Smooth muscle cell (in vitro differentiated cells): ENCODE results near the gene PJA1. TPM values are rescaled to one million over a fixed set of nuclear protein-coding genes. Genes with fewer than 3 reads are reported as not detected.

Experiments used
- DNase-seq: peaks from one replicate; lab custom pipeline; 2025; ENCODE audit not compliant: unreplicated experiment; lab: John Stamatoyannopoulos, UW
- H2AFZ ChIP-seq: fragments of 200-600 bp; sonication (generic); 2 replicates; pipeline ENCODE4 v1.6.0; 2016; ENCODE audit warnings: antibody characterized with exemption, low read depth, mild to moderate bottlenecking
- H3F3A ChIP-seq: fragments of 200-600 bp; sonication (generic); 2 replicates; pipeline ENCODE4 v1.6.0; 2017; ENCODE audit warnings: antibody characterized with exemption, low read depth
- H3K27ac ChIP-seq: fragments of 200-600 bp; sonication (generic); 2 replicates; pipeline ENCODE4 v1.5.1; 2016; ENCODE audit warnings: low read depth, mild to moderate bottlenecking
- H3K27me3 ChIP-seq: fragments of 200-600 bp; sonication (generic); 2 replicates; pipeline ENCODE4 v1.6.1; 2016; ENCODE audit warnings: low read depth, mild to moderate bottlenecking
- H3K36me3 ChIP-seq: fragments of 200-600 bp; sonication (generic); 2 replicates; pipeline ENCODE4 v1.5.1; 2016; ENCODE audit warnings: low read depth
- H3K4me1 ChIP-seq: fragments of 200-600 bp; sonication (generic); 2 replicates; pipeline ENCODE4 v1.5.1; 2016; ENCODE audit warnings: low read depth
- H3K4me2 ChIP-seq: fragments of 200-600 bp; sonication (generic); 2 replicates; pipeline ENCODE4 v1.6.0; 2016; ENCODE audit warnings: mild to moderate bottlenecking
- H3K4me3 ChIP-seq: fragments of 200-600 bp; sonication (generic); 2 replicates; pipeline ENCODE4 v1.5.1; 2016; ENCODE audit warnings: mild to moderate bottlenecking
- H3K79me2 ChIP-seq: fragments of 200-600 bp; sonication (generic); 2 replicates; pipeline ENCODE4 v1.6.0; 2016; ENCODE audit warnings: low read depth, mild to moderate bottlenecking
- H3K9ac ChIP-seq: fragments of 200-600 bp; sonication (generic); 2 replicates; pipeline ENCODE4 v1.6.0; 2016; ENCODE audit warnings: low read depth
- H3K9me3 ChIP-seq: fragments of 200-600 bp; sonication (generic); replicated peaks from 2 replicates; pipeline ENCODE4 v1.5.1; 2016; ENCODE audit warnings: low read depth
- H4K20me1 ChIP-seq: fragments of 200-600 bp; sonication (generic); 2 replicates; pipeline ENCODE4 v1.6.0; 2016; ENCODE audit warnings: low read depth
- WGBS: methylation state at CpG from one replicate; pipeline ENCODE4 v1.1.7; 2016; ENCODE audit warnings: low lambda C conversion rate; 5-methylcytosine and 5-hydroxymethylcytosine counted together
- polyA plus RNA-seq: library from polyadenylated mRNA; unstranded; fragments of >200 nt; fragmentation: Nextera tagmentation; extraction: Ambion mirVana; gene quantifications from 2 replicates; pipeline ENCODE4 v1.2.1, GENCODE V29; 2016
- total RNA-seq: library from RNA; depleted of rRNA; stranded (reverse); fragments of >200 nt; gene quantifications from 2 replicates; pipeline ENCODE4 v1.2.3, GENCODE V29; 2014
- TF ChIP-seq, protein P1 (sequence below): fragments of 200-600 bp; sonication (generic); IDR thresholded peaks from 2 replicates; pipeline ENCODE4 v1.5.1; 2017; ENCODE audit warnings: borderline replicate concordance, mild to moderate bottlenecking, antibody characterized with exemption; ENCODE audit not compliant: insufficient read depth, poor library complexity, severe bottlenecking

Gene PJA1
- total and polyA plus RNA-seq, 2 experiments from 2014 or later = 30.6 to 53.4 TPM

DNA sequence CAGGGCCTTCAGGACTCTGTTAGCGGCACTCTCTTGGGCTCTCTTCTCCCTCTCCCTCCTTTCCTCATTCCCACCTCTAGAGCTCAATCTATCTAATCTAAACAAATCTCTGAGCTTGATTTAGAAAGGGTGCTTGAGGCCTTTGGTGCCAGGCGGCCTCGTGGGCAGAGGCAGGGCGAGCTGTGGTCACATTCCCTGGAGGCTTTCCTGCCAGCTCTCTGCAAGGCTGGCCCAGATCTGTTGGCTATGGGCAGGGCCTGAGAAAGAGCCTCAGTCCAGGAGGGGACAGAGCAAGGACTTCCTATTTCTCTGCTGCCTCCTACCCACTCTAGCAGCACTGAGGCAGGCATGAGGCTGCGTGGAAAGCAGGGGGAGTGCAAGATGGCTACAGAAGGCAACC is 38.6 kb downstream of the PJA1 start:
- Histone ChIP-seq H4K20me1 (no peaks in the 10 kb centered on the region), H3K79me2 (no peaks in the 10 kb centered on the region), H3K4me1 (no peaks in the 10 kb centered on the region), H3K36me3 (no peaks in the 10 kb centered on the region), H3K4me2 (no peak overlapping the region), H3F3A (no peaks in the 10 kb centered on the region), H3K9ac (no peak overlapping the region), H3K4me3 (no peak overlapping the region), H3K27me3 (no peaks in the 10 kb centered on the region), H3K9me3 (no peaks in the 10 kb centered on the region), H2AFZ (no peak overlapping the region), H3K27ac (no peak overlapping the region)
- TF ChIP-seq, protein P1, sequence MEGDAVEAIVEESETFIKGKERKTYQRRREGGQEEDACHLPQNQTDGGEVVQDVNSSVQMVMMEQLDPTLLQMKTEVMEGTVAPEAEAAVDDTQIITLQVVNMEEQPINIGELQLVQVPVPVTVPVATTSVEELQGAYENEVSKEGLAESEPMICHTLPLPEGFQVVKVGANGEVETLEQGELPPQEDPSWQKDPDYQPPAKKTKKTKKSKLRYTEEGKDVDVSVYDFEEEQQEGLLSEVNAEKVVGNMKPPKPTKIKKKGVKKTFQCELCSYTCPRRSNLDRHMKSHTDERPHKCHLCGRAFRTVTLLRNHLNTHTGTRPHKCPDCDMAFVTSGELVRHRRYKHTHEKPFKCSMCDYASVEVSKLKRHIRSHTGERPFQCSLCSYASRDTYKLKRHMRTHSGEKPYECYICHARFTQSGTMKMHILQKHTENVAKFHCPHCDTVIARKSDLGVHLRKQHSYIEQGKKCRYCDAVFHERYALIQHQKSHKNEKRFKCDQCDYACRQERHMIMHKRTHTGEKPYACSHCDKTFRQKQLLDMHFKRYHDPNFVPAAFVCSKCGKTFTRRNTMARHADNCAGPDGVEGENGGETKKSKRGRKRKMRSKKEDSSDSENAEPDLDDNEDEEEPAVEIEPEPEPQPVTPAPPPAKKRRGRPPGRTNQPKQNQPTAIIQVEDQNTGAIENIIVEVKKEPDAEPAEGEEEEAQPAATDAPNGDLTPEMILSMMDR = no peak
- 78% methylated on average over 5 of the region's 5 CpGs for WGBS
- DNase-seq = no peak

GRCh38 chrX:69125094-69125493 is 40.2 kb downstream of the PJA1 start:
- Histone ChIP-seq H3K27me3 (no peaks in the 10 kb centered on the region), H3K27ac (no peak overlapping the region), H3K9ac (no peak overlapping the region), H3F3A (no peaks in the 10 kb centered on the region), H3K9me3 (no peaks in the 10 kb centered on the region), H3K4me2 (no peak overlapping the region), H3K4me1 (no peaks in the 10 kb centered on the region), H2AFZ (no peak overlapping the region), H3K79me2 (no peaks in the 10 kb centered on the region), H4K20me1 (no peaks in the 10 kb centered on the region), H3K36me3 (no peaks in the 10 kb centered on the region), H3K4me3 (no peak overlapping the region)
- no peak for DNase-seq
- TF ChIP-seq, protein P1 = no peak
- WGBS = 76% methylated on average over 5 of the region's 5 CpGs

GRCh38 chrX:69124108-69124507 is 41.1 kb downstream of the PJA1 start:
- WGBS = 63% methylated on average over 3 of the region's 3 CpGs
- Histone ChIP-seq H4K20me1 (no peaks in the 10 kb centered on the region), H3K9ac (no peak overlapping the region), H3K79me2 (no peaks in the 10 kb centered on the region), H3K4me3 (no peak overlapping the region), H3K4me2 (peak overlapping the region; percentile 28), H2AFZ (no peak overlapping the region), H3K27me3 (no peaks in the 10 kb centered on the region), H3K9me3 (no peaks in the 10 kb centered on the region), H3K4me1 (no peaks in the 10 kb centered on the region), H3F3A (no peaks in the 10 kb centered on the region), H3K27ac (no peak overlapping the region), H3K36me3 (no peaks in the 10 kb centered on the region)
- TF ChIP-seq, protein P1 = no peak
- DNase-seq = no peak

GRCh38 chrX:69123481-69123880 is 41.8 kb downstream of the PJA1 start:
- no peaks in the 10 kb centered on the region for H3K27me3 ChIP-seq
- no peak overlapping the region for H3K4me3 ChIP-seq
- H3F3A ChIP-seq = no peaks in the 10 kb centered on the region
- no peaks in the 10 kb centered on the region for H4K20me1 ChIP-seq
- H3K4me2 ChIP-seq = peak overlapping the region; percentile 28
- H2AFZ ChIP-seq = no peak overlapping the region
- no peaks in the 10 kb centered on the region for H3K9me3 ChIP-seq
- H3K9ac ChIP-seq = no peak overlapping the region
- DNase-seq = no peak
- H3K36me3 ChIP-seq = no peaks in the 10 kb centered on the region
- 88% methylated on average over 8 of the region's 8 CpGs for WGBS
- no peak overlapping the region for H3K27ac ChIP-seq
- no peaks in the 10 kb centered on the region for H3K79me2 ChIP-seq
- no peaks in the 10 kb centered on the region for H3K4me1 ChIP-seq
- TF ChIP-seq, protein P1 = no peak
